ENCODE results near the gene WAC.
"Not testable (repeated sequence)": the region's sequence is repeated elsewhere in the genome, so short reads cannot be mapped to it uniquely, and the experiment has no call there.

WAC gene, protein sequence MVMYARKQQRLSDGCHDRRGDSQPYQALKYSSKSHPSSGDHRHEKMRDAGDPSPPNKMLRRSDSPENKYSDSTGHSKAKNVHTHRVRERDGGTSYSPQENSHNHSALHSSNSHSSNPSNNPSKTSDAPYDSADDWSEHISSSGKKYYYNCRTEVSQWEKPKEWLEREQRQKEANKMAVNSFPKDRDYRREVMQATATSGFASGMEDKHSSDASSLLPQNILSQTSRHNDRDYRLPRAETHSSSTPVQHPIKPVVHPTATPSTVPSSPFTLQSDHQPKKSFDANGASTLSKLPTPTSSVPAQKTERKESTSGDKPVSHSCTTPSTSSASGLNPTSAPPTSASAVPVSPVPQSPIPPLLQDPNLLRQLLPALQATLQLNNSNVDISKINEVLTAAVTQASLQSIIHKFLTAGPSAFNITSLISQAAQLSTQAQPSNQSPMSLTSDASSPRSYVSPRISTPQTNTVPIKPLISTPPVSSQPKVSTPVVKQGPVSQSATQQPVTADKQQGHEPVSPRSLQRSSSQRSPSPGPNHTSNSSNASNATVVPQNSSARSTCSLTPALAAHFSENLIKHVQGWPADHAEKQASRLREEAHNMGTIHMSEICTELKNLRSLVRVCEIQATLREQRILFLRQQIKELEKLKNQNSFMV

DNA sequence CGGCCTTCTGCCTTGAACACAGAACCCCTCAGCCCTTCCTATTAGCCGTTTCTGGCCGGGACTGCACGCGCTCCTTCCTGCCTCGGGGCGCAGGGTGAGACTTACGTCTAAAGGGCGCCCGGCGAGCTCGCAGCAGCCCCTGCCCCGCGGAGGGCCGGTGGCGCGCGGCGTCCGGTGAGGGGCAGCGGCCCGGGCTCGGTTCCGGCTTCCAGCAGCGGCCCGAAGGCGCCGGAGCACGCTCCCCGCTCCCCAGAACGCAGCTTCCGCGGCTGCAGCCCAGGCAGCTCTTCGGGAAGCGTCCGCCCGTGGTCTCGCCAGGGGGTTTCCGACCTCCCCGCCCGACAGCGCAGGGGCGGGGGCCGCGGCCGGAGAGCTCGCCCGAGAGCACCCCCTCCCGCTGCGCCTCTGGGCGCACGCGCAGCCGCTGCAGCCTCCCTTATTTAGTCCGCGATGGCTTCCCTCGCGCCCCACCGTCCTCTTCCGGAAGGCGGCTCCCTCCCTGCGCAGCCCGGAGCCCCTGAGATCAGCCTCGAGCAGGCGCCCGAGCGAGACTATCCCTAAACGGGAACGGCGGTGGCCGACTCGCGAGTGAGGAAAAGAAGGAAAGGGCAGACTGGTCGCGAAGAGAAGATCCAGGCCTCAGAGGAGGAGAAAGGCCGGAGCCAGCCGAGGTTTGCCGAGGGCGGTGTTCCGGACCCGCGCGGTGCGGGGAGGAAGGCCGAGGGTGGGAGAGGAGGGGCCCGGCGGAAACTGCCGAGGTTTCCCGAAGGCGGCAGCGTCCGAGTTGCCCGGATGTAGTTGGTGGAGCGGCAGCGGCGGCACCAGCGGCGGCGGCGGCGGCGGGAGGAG lies at the start of gene WAC:
Gene WAC (plus strand): TSS at position 782 of the 849 bp plus-strand sequence. CDS start 462 bp downstream, outside the sequence.
- in situ Hi-C loops (cut with MboI; ENCODE audit: low sequenced_read_pairs) = no loop called here

DNA sequence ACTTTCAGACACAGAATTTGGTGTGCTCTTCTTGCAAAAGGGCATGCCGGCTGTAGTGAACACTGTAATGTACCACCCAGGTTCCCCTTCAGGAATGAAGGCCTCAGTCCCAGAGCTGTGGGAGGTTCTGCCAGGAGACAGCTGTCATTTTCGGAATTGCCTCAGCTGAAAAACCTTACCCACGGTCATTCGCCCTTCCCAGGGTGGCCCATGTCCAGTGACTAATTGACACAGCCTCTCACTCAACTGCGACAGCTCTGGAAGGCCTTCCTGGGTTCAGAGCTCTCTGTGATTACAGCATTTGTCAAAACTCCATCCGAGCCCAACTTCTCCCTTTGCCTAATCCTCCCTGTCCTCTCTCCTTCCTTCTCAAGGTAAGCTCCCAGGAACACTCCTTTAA lies 43.7 kb upstream of the WAC start:
- in situ Hi-C loops (cut with MboI; ENCODE audit: low sequenced_read_pairs) = no loop called here

DNA sequence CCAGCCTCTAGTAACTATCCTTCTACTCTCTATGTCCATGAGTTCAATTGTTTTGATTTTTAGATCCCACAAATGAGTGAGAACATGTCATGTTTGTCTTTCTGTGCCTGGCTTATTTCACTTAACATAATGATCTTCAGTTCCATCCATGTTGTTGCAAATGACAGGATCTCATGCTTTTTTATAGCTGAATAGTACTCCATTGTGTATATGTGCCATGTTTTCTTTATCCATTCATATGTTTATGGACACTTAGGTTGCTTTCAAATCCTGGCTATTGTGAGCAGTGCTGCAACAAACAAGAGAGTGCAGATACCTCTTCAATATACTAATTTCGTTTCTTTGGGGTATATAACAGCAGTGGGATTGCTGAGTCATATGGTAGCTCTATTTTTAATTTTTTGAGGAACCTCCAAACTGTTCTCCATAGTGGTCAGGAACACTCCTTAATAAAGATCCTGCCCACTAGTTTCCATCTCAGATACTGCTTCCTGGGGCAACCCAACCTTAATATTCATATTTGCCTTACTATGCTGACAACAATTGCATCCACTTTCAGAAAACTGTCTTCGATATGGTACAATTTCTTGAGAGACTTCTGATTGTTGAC lies 42.6 kb upstream of the WAC start:
- in situ Hi-C loops (cut with MboI; ENCODE audit: low sequenced_read_pairs) = not testable (repeated sequence)

DNA sequence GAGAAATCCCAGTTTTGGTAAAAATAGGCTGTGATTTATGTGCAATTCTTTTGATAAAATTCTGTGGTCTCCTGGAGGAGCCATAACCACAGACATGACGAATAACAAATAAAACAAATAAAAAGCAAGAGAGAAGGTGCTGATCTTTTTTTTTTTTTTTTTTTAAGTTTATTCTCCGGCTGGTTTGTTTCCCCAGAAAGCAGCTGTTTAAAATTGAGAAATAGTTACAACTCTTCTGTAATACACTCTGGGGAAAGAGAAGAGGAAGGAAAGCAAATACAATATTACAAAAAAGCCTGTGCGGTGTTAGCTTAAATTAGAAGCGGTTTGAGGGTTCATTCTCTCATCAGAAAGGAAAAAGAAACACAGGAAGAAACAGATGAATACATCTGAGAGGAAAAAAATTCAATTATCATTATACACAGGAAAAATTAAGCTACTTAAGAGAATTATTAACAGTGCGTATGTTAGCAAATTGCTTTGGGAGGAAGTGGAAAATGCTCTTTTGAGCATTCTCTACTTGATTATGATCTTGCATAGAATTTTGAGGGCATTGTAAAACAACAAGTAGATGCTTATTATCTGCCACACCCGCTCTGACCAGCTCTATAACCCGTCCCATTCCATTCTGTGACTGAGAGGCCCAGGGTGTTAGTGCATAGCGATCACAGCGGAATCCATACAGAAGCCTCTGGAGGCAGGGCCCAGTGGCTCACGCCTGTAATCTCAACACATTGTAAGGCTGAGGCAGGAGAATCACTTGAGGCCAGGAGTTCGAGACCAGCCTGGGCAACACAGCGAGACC lies 40.6 kb upstream of the WAC start:
- in situ Hi-C loops (cut with MboI; ENCODE audit: low sequenced_read_pairs) = no loop called here

DNA sequence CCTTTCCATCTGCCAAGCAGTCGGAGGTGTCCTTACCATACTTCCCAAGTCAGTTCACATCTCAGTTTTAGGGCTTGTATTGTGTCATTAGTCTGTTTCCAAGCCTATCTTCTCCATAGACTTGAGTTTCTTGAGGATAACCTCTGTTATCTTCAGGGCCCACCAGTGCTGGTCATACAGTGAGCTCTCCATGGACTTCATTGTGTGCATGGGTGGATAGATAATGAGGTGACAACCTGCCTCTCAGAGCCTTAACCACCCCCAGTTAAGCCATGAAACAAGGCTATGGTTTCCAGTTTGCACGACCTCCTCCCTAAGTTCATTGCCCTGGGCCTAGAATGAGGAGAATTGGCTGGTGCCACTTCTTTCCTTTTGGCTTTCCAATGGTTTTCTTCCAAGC lies 38.5 kb upstream of the WAC start:
- in situ Hi-C loops (cut with MboI; ENCODE audit: low sequenced_read_pairs) = no loop called here

DNA sequence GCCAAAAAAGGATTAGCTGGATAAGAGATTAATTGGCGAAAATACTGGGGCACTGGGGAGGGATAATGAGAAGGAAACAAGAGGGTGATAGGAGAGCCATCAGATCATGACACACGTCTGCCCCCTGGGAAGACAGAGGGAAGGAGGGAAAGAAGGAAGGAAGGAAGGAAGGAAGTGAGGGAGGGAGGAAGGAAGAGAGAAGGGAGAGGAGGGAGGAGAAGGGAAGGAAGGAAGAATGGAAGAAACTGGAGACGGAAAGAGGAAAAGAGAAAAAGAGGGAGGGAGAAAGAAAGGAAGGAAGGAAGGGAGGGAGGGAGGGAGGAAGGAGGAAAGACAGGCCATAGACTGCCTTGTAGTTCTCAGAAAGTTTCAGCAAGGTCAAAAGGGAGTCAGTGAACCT lies 37.8 kb upstream of the WAC start:
- in situ Hi-C loops (cut with MboI; ENCODE audit: low sequenced_read_pairs) = no loop called here

DNA sequence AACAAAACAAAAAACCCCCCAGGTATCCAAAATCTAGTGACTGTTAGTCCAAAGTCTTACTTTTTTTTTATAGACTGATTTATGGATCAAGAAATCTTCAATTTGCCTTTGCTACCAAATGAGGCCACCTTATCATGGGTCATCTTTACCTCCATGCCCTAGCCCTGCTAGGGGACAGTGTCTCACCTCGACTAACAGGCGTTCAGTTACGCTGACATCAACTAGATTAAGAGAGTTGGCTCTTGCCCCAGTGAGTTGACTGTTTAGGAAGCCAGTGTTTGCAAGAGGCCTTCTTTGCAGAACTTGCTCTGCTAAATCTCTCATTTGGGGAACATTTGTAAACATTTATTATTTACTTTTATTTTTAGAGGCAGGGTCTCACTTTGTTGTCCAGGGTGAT lies 36.9 kb upstream of the WAC start:
- in situ Hi-C loops (cut with MboI; ENCODE audit: low sequenced_read_pairs) = no loop called here

DNA sequence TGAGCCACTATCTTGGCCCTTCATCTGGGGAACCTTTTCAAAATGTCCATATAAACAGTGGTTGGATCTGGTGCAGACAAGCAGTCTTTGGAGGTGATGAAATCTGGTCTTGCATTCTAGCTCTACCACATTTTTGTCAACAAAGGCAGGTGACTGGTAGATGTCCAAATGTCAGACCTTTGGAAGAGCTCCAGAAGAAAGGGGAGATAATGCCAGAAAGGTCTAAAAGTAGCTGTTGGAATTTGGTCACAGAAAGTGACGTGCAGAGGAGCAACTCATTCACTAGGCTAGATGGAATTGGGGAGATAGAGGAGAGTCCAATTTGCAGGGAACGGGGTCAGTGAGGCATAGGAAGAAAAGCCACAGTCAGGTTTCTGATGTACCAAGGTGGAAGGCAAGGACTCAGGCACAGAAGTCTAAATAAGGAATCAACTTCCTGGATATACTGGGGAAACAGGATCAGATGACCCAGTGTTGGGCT lies 36.4 kb upstream of the WAC start:
- in situ Hi-C loops (cut with MboI; ENCODE audit: low sequenced_read_pairs) = no loop called here

DNA sequence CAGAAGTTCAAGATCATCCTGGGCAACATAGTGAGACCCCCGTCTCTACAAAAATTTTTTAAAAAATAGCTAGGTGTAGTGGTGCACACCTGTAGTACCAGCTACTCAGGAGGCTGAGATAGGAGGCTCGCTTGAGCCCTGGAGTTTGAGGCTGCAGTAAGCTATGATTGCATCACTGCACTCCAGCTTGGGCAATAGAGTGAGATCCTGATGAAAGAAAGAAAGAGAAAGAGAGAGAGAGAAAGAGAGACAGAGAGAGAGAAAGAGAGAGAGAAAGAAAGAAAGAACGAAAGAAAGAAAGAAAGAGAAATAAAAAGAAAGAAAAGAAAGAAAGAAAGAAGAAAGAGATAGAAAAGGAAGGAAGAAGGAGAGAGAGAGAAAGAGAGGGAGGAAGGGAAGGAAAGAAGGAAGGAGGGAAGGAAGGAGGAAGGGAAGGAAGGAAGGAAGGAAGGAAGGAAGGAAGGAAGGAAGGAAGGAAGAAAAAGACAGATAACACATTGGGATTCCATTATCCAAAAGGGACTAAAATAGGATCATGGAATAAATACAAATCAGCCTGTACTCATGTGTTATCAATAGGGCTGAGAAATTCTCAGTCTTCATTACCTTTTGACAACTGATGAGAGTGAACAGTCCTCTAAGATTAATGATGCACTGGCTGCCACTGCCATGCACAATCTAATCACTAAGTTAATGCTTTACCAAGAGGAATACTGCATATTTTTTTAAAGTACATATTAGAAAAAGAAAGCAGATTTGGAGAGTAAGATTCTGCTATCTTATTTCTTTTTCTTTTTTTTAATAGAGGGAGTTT lies 35.4 kb upstream of the WAC start:
- in situ Hi-C loops (cut with MboI; ENCODE audit: low sequenced_read_pairs) = no loop called here

DNA sequence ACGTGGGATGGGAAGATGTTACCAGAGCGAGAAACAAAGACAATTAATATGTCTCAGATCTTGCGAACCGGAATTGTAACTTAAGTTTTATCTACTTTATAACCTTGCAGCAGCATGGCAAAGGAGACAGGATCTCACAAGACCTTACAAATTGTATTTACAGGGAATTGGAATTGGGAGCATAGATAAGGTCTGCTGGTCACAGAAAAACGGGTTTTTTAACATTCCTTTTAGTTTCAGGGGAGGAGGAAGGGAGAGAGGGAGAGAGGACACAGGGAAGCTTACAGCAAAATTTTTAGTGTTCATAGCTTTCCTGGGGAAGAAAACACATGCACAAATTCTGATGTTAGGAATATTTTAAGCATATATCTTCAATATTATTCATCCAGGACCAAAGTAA lies 32.7 kb upstream of the WAC start:
- in situ Hi-C loops (cut with MboI; ENCODE audit: low sequenced_read_pairs) = not testable (repeated sequence)

DNA sequence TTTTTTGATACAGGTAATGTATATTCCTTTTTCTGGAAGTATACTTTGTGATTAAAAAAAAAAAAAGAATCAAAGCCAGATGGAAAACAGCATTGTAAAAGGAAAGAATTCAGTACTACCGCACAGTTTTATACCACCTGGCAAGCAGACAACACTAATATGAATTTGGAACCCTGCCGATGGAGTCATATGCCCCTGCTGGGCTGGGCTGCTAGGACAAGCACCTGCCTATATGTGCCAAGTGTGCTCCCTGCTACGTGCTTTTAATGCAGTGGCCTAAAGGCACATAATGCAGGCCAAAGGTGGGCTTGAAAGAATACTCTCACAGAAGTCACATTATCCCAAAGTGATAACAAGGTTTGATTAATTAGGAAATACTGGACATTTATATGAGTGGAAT lies 29.8 kb upstream of the WAC start:
- in situ Hi-C loops (cut with MboI; ENCODE audit: low sequenced_read_pairs) = no loop called here

DNA sequence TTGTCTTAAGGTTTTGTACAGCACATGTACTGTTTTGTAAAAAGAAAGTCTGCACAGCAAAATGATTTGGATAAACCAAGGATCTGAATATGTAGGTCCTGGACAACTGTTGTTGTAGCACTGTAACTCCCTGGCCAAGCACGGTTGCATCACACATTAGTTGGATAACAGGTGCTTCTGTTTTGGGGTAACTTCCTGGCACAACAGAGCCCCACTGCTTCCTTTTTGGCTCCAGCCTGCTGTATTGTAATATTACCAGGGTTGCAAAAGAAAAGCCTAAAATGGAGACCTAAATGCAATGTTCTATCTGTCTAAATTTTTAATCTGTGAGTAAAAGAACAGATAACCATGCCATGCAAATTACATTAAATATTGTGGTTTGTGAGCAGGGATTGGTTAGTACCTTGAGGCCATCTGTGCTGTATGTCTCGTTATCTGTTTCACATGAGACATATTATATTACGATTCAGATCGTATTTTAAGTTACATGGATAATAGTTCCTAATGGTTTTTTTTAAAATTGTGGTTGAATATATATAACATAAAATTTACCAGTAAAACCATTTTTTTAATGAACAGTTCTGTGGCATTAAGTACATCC lies 27.5 kb upstream of the WAC start:
- in situ Hi-C loops (cut with MboI; ENCODE audit: low sequenced_read_pairs) = no loop called here

DNA sequence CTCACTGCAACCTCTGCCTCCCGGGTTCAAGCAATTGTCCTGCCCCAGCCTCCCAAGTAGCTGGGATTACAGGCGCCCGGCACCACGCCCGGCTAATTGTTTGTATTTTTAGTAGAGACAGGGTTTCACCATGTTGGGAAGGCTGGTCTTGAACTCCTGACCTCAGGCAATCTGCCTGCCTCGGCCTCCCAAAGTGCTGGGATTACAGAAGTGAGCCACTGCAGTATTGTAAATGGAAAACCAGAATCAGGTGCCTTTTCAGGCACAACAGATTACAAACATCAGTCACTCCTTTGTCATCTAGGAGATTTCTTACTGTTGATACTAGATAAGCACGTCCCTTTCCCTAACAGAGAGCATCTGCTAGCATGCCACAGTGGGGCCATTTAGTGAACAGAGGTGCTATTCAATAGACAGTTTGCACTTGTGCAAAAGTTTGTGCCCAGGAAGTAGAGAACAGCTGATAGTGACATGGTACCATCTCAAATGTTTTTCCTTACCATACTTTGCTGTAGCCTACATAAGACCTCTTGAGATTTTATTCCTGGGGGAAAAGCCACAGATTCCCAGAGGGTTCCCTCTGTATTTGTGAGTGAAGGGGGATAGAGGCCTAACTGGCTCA lies 24.5 kb upstream of the WAC start:
- in situ Hi-C loops (cut with MboI; ENCODE audit: low sequenced_read_pairs) = no loop called here

DNA sequence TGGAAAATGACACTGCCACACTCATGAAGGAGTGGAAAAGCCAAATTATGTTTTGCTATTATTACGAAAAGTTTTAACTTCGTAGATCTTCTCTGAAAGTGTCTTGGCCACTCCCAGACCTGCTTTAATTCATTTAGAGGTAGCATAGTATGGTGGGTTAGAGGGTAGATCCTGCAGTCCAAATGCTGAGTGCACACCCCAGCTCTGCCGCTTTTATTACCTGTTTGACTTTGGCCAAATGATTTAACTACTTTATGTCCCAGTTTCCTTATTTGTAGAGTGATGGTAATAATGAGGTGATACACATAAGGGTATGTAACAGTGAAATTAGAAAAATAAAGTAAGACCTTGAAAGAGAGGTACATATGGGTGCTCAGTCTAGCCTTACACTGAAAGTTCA lies 23.6 kb upstream of the WAC start:
- in situ Hi-C loops (cut with MboI; ENCODE audit: low sequenced_read_pairs) = no loop called here

DNA sequence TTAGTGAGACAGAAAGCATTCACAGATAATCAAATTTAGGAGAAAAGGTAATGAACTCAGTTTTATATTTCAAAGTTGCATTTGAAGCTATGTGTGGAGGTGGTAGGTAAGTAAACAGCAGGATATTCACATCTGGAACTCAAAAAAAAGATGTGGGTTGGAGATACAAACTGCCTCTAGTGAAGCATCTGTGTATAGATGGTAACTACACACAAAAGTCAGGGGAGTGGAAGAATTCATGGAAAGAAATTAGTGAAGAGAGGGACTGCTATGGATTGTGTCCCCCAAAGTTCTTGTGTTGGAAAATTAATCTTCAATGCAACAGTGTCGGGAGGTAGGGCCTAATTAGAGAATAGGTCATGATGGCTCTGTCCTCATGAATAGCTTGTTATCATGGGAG lies 18.3 kb upstream of the WAC start:
- in situ Hi-C loops (cut with MboI; ENCODE audit: low sequenced_read_pairs) = no loop called here

DNA sequence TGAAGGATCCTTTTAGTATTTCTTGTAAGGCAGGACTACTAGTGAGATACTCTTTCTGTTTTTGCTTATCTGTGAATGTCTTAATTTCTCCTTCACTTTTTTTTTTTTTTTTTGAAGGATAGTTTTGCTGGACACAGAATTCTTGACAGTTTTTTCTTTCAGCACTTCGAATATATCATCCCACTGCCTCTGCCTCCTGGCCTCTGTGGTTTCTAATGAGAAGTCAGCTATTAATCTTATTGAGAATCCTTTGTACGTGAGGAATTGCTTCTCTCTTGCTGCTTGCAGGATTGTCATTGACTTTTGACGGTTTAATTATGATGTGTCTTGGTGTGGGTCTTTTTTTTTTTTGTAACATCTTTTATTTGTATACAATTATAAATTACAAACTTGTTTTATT lies 12.6 kb upstream of the WAC start:
- in situ Hi-C loops (cut with MboI; ENCODE audit: low sequenced_read_pairs) = no loop called here

DNA sequence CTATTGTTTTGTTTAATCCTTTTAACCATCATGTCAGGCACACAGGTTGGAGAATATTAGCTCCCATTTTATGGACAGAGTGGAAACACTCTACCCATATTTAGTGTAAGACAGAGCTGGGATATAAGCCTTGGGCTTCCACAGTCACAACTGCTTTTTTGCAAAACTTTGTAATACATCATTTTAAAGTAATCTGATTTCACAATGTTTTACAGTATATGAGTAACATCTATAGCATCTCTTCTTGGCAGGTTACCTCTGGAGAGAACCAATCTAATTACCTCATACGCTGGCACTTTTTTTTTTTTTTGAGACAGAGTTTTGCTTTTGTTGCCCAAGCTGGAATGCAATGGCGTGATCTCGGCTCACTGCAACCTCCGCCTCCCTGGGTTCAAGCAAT lies 12.1 kb upstream of the WAC start:
- in situ Hi-C loops (cut with MboI; ENCODE audit: low sequenced_read_pairs) = not testable (repeated sequence)

DNA sequence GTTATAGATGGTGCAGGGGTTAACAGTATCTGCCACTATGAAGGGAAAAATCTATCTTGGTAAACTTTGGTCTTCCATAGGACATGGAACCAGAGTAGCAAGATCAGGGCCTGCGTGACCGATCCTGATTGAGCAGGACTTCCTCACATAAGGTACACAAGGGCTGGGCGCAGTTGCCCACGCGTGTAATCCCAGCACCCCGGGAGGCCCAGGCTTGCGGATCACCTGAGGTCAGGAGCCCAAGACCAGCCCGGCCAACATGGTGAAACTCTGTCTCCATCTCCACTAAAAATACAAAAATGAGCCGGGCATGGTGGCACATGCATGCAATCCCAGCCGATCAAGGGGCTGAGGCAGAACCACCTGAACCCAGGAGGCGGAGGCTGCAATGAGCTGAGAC lies 11.0 kb upstream of the WAC start:
- in situ Hi-C loops (cut with MboI; ENCODE audit: low sequenced_read_pairs) = not testable (repeated sequence)
